Right renal cortex interstitium (tissue), 3 donors: ENCODE results near the gene GPR85. TPM values are rescaled to one million over a fixed set of nuclear protein-coding genes. Genes with fewer than 3 reads are reported as not detected.
A peak's percentile ranks its signal among the peaks of the same experiment; 100 is the strongest.
"Not testable (repeated sequence)": the region's sequence is repeated elsewhere in the genome, so short reads cannot be mapped to it uniquely, and the experiment has no call there.

Experiments
- DNase-seq, 3 donors: peaks; one replicate each; pipeline ENCODE4 v3.0.0-alpha.2; 2013; ENCODE audit warnings: low read depth in 3 of 3, low spot score in 2 of 3
- polyA plus RNA-seq, 3 donors: library from polyadenylated mRNA; unstranded; fragments of 120-200 nt; gene quantifications; one replicate each; pipeline ENCODE4 v1.2.1, GENCODE V29; 2013; ENCODE audit not compliant: insufficient read length in 3 of 3

GPR85 gene, protein sequence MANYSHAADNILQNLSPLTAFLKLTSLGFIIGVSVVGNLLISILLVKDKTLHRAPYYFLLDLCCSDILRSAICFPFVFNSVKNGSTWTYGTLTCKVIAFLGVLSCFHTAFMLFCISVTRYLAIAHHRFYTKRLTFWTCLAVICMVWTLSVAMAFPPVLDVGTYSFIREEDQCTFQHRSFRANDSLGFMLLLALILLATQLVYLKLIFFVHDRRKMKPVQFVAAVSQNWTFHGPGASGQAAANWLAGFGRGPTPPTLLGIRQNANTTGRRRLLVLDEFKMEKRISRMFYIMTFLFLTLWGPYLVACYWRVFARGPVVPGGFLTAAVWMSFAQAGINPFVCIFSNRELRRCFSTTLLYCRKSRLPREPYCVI
- 1 to 10 TPM in 1 of 3 donors, under 1 TPM in 2; 0.71 to 1.1 (median 0.98) TPM for polyA plus RNA-seq

DNA sequence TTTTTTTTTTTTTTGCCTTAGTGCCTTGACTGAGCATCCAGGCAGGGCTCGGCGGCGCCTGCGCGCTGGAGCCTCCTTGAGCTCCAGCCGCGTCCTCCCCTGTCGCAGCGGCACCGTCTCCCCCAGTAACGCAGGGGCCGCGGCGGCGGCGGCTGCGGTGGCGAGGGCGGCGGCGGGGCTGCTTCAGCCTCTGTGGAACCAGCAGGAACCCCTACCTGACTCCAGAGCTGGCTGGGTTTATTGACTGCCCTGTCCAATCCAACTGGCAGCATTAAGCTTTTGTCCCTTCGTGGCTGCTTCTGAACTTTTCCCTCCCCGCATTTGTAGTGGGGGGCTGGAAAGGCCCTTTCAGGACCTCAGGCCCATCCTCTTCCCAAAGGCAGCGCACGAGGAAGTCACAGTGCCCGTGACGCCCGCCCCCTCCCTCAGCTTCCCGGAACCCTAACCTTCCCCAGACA, at the start of gene GPR85:
TSS of gene GPR85 (minus strand) at position 397 of the 458 bp plus-strand sequence. CDS start 2,106 bp downstream, outside the sequence.
- no peak for DNase-seq

DNA sequence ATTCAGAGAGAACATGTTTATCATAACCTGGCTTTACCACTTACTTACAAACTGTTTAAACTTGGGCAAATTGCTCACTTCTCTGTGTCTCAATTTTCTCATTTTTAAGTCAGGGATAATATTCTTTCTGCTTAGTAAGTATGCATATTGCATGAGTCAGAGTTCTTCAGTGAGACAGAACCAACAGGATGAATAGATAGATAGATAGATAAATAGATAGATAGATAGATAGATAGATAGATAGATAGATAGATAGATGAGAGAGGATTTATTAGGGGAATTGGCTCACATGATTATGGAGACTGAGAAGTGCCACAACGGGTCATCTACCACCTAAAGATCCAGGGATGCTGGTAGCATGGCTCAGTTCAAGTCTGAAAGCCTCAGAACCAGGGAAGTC, 47.4 kb upstream of the GPR85 start:
- DNase-seq: no peak

DNA sequence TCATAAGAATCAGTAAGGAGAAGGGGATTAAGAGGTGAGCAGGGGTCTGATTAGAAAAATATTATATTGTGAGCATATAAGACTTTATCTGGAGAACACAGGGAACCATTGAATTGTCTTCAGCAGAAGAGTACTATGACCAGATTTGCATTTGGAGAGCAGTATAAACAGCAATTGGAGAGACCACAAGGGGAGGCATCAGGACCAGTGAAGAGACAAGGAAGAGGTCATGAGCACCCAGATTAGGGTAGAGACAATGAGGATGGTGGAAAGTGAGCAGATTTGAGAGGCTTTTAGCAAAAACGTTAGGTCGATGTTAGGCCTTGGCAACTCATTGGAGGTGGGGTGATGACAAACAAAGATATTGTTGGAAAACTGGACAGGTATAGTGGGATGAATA, 44.7 kb upstream of the GPR85 start:
- DNase-seq: no peak

DNA sequence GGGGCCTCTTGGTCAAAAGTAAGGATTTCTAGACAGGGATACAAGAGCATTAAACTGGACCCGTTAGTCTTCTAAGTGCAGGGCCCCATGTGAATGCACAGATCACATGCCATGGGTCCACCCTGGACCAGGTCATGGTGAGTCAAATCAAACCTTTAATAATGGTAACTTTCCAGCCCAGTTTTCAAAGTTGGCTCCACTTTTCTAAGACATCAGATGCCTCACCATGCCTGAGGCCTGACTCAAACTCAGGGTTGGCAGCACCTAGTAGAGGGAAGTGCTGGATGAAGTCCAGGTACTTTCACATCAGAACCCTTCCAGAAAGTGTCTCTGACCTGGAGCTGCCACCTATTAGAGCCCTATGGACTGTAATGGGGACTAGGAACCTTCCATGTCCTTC, 41.4 kb upstream of the GPR85 start:
- no peak for DNase-seq

DNA sequence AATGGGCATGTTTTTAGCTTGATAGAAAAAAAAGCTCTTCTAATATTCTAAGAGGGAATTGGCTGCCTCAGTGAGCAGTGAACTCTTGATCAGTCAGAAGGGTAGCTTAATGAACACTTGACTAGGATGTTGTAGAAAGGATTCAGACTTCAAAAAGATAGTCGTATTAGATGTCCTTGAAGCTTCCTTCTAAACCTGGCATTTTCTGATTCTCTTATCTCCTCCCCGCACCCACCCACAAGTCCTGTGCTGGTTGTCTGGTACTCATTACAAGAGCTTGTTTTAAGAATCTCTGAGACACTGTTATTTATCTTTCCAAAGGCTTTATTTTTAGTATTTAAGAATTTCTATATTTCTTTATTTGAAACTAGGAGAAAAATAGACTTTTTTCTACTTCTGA, 39.1 kb upstream of the GPR85 start:
- DNase-seq: no peak

DNA sequence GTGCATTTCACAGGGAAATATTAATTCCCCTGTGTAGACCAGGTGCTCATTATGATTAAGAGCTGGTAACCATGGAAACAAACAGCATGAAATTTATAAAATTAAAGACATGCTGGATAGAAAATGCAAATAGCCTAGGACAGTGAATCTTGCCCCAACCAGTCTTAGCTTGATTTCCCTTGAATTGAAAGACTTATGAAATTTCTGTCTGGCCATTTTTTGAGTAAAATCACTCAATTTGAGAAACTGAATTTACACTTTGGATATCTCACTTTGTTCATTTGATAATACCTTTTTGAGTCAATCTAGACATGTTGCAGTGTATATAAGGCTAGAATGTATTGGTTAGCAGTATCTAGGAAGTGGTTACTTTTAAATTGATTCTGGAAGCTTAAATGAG, 36.1 kb upstream of the GPR85 start:
- no peak for DNase-seq

DNA sequence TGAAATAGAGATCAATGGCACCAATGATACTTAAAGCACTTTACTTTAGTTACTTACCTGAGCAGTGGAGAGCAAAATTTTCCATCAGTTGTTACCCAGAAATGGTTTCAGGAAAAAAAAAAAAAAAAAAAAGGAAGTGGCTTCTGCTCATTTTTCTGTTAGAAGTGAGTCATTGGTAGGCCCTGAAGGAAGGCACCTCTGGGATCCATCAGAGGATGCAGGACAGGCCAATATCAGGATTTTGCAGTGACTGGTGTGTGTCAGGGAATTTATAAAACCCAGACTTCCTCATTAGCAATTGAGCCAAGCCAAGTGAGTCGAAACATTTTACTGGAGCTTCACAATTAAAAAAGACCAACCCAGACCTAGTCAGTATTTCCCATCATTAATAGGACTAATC, 34.0 kb upstream of the GPR85 start:
- DNase-seq: no peak

DNA sequence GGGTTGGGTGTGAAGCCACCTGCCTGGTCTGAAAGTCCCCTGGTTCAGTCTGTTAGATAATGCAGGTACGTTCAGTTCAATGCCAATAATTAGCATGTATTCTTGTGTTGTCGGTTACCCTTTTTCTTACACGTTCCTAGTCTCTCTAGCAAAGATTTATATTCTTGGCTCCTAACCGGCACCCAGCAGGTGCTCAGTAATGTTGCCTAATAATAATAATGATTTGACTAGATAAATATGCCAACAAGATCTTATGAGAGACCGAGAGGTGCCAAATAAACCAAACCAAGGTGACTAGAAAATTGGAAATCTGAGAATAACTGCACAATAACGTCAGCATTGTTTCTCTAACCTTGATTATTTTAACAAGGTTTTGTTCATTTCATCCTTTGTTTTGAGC, 32.8 kb upstream of the GPR85 start:
- DNase-seq: no peak

DNA sequence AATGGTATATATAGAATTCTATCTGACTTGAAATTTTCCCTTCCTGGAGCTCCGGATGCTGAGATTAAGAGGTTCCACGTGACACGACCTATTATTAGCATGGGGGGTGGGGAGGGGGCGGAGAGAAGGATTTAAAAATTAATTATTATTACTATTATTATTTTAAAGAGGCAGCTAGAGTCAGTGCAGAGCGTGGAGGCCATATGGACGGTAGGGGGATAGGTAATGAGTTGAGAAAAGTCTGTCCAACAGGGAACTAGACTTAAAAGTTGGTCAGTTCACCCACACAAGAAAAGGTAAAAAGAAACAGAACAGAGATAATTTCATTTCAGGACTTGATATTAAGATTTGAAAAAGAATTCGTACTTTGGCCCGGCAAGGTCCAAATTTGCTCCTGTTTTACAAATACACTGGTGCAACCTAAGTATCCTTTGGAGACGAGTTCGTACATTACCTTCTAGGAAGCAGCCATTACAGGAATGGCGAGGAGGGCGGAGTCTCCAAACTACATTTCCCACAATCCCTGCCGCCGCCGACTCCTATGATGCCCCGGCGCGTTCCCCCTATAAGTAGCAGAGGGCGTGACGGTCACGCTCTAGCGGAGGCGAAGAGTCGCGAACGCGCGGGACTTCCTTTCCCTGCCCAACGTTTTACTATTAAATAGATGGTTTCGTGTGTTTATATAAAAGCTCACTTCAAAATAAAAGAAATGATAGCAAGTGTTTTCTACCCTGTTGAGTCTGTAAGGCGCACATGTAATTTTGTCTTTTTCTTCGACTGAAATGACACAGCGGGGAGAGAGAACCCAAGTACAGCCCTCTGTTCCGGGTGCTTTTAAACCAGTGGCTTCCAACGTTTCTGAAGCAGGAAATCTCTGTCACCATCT, 31.7 kb upstream of the GPR85 start, which contains the start of gene SMIM30:
TSS of gene SMIM30 (minus strand) at position 481 of the 886 bp plus-strand sequence. CDS start 976 bp downstream, outside the sequence.
- DNase-seq: peak; percentile 77 to 81 (median 80)

DNA sequence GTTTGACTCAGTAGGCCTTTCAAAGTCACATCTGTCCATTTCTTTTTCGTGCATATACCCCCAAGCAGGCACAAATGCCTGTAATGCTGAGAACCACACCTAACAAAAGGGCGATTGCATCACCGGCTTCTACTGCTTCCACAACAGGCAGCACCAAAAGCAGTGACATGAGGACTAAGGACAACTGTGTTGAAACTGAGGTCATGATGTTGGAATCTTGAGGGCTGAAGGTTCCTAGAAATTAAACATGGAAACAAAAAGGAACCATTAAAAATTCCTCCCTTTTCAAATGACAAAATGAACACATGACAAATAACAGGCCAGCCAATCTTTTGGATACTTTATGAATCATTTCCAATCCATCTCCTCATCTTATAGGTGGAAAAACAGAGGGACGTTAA, 30.7 kb upstream of the GPR85 start:
- not testable (repeated sequence) for DNase-seq

DNA sequence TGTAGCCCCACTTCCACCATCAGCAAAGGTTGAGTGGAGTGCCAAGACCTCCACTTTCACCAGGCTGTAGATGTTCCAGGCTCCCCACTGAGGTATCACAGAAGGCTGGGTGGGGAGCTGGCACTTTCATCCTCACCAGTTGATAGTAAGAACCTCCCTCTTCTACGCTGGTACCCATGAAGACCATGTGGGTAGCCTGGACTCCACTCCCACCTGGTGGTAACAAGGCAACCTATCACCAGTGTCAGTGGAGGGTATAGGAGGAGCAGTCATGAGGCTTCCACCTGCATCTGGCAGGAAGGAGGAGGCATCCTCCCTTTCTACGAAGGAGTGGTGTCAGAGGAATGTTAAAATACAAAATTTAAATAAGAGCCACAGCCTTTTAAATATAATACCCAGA, 27.3 kb upstream of the GPR85 start:
- no peak for DNase-seq

DNA sequence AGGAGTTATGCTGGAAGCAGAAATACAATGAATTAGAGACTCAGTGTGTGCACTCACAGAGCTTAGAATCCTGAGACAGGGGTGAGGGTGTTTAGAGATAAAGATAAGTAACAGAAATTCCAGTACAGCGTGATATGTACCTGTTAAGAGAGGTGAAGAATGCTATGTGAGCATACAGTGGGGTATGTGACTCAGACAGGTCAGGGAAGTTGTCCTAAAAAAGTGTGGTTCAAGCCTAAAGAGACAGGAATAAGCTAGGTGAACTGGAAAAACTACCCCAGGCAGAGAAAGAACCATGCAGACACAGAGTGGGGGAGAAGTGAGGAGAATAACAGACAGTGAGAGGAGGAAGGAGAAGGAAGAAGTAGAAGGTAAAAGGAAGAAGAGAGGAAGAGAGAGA, 23.1 kb upstream of the GPR85 start:
- no peak for DNase-seq

DNA sequence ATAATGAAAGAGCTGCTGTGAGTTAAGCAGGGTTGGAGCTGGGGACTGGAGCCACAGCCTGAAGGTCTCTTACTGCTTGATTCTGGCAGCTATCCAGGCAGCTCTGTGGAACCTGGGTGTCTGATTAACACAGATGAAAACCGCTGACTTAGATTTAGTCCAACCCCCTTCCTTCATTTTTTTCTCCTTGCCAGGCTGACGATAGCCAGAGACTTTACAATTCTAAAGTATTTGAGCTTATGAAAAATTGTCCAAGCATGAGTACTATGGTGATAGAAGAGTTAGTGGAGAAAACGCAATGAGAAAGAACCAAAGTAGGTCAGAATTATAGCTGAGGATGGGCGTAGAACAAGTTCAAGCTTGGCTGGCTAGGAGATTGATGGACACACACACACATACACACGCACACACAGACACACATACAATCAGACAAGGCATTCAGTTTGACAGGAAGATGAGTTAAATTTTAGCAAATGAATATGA, 13.5 kb upstream of the GPR85 start:
- no peak for DNase-seq

DNA sequence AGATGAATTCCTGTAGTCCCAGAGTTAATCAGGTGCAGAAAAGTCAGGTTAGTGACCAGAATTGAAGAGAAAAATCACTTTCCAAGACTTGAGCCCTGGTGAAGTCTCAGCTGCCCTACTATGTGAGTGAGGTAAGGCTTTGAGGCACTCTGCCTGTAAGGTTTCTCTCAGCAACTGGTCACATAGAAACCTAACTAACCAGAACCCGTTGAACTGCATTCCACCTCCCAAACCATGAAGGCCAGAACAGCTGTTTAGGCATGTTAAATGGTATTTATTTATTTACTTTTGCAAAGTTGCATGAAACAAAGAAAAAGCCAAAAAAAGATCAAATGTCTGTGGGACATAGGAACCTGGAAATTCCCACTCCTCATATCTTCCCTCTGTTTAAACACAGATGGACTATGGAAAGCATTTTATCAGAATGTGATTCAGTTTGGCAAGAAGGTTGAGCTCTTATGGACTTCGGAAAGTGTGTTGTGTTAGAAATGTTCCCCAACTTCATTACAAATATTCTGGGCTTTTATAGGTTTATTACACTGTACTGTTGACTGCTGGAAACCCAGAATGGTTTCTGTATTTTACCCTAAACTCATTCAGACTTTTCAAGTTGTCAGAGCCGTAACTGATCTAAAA, 12.8 kb upstream of the GPR85 start:
- no peak for DNase-seq

DNA sequence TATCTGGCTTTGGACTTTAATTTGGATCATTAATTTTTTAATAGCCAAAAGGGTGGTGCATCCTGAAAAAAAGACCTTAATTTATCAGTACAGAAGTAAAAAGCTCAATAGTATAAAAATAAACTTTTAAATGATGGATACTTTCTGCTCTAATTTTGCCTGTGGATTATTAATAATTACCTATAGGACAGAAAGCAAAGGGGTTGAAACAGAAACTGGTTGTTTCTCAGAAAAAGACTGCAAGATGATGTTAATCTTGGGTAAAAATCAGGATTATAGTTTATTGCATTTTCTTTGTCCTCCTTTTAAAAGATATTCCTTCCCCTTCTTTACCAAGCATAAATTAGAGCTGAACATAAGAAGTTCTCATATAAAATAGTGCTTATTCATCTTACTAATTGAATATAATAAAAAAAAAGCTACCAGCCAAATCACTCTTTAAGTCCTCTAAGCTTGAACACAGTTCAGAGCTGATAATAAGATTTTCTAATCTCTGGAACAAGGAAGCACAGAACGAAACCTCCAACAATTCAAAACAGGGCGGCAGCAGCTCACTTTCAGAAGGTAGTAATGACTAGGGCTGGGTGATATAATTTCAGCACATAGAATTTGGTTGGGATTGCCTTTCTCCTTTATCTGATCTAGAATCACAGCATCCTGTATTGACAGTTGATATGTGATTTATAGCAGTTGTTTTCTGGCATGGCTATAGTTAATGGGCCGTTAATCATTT, 8.1 kb upstream of the GPR85 start:
- DNase-seq: no peak

DNA sequence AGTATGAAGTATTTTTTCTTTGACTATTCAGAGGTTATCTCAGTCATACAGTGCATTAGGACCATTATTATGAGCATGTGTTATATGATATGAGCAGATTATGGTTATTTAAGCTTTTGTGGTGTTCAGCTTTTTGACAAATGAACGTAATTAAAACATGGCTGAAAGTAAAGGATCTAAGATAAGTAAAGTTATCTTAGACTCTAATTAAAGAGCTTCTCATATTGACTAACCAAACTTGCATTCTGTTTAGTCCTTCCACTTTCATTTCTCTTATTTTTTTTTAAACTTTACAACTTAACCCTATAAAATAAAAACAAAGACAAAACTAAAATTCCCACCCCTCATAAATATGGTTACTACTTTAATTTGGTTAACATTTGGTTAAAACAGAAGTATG, 6.9 kb upstream of the GPR85 start:
- DNase-seq: no peak

DNA sequence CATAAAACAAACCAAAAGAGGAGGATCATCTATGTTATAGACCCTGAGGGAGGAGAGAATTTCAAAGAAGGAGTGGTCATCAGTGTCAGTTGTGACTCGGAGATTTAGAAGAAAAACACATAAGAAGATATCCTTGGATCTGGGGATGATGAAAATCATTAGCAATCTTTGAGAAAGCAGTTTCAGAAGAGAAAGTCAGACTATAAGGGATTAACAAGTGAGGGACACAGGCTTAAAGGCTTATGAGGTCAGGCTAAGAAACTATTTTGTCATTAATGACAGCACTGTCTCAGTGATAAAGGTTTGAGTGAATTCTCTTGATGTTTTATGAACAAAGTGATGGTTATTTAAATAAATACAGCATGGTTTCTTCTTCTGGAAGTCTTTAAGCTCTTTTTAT, 6.1 kb upstream of the GPR85 start:
- DNase-seq: no peak

DNA sequence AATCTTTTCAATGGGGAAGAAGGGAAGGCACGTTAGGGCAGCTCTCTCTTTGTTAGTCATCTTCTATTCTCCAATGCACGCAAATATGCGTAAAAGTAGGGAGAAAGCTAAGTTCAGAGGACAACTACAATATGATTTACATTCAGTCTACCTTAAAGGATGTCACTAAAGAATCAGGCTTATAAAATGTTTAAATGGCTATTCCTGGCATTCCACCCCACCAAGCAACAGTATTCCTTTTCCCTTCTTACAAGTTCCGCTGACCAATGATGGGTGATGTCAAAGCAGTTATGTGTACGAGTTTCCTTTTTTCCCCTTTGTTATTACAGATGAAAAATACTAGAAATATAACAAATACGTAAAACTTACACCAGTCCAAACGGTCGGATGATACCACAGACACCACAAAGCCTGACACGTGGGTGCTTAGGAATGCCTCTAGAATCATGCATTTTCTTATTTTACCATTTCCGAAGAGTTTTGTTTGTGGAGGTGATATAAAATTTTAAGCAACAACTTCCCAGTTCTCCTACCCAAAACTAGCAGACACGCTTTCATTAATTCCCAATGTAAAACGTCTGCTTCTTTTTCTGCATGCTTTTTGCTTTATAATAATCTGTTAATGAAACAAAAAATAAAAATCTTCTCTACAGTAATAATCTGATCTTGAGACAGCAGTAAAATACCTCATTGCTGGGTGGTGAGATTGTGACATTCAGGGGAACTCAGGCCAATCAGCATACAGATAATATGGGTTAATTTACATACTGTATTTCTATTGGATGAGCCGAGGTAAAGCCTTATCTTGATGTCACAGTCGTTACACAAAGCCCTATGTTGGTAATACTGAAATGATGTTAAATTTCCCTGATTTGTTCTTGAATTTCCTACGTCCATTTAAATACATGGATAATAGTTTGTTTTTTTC, 708 bp upstream of the GPR85 start:
- no peak for DNase-seq

DNA sequence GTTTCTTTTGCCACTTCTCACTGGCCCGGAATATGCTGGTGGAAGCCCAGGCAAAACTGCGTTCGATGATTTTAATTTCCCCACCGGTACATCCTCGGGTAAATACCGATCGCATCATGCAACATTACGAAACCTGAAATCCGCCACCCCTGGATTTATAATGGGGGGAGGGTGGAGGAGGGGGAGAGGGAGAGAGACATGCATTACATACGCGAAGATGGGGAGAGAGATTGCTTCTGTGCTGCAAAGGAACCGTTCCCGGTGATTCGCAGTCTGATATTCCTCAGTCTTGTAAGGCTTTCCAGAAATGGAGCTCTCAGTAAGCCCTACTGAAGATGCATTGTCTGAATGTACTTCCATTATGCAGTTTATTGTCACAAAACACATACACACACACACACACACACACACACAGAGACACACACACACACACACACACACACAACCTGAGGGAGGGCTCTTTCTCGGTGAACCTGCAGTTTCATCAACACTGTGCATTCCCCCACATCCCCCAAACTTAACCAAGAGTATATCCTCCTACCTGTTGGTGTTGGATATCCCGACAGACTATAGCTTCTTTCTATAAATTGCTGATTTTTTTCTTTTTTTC, 741 bp downstream of the GPR85 start:
- no peak for DNase-seq
